Fibroblast of skin of left biceps (primary cell): ENCODE measurements around the gene EID2.

Experiments
- DNase-seq, 2 experiments: peaks; one replicate each; pipeline ENCODE4 v3.0.0-alpha.2; 2013; ENCODE audit warnings: low read depth in 2 of 2

The EID2 gene

GRCh38 chr19:39502640-39503417 is 37.1 kb downstream of the EID2 start:
- peak; percentile 32 for DNase-seq

- DNase-seq, result no peak
These were observed 38.6 kb downstream of the EID2 start for GRCh38 chr19:39501340-39501739.

- no peak for DNase-seq
These were observed 39.4 kb downstream of the EID2 start for GRCh38 chr19:39500543-39500942.

GRCh38 chr19:39499932-39500331 is 40.0 kb downstream of the EID2 start:
- no peak for DNase-seq

GRCh38 chr19:39498798-39499642 is 40.9 kb downstream of the EID2 start, which contains the start of gene DLL3:
Gene DLL3 (plus strand): TSS chr19:39498947. CDS start chr19:39498975, 28 bp downstream.
- DNase-seq, result no peak

GRCh38 chr19:39497996-39498797 is 41.8 kb downstream of the EID2 start:
- DNase-seq, result no peak

GRCh38 chr19:39497701-39497995 is 42.3 kb downstream of the EID2 start:
- no peak for DNase-seq

- no peak for DNase-seq
These were observed 43.9 kb downstream of the EID2 start for GRCh38 chr19:39496063-39496462.

GRCh38 chr19:39494661-39495060 is 45.3 kb downstream of the EID2 start:
- DNase-seq, result no peak

GRCh38 chr19:39492788-39493187 is 47.2 kb downstream of the EID2 start:
- no peak for DNase-seq

- DNase-seq, result no peak
These were observed 47.7 kb downstream of the EID2 start for GRCh38 chr19:39492225-39492624.

GRCh38 chr19:39489756-39490155 is 50.2 kb downstream of the EID2 start:
- DNase-seq, result no peak
